MCF 10A (cell line): ENCODE results near the gene COG5. TPM values are rescaled to one million over a fixed set of nuclear protein-coding genes. Genes with fewer than 3 reads are reported as not detected.

ENCODE experiments used
- BruUV-seq: library from RNA; stranded (reverse); fragments of 400-500 nt; replicated peaks from 2 replicates; lab custom pipeline; 2021; lab: Mats Ljungman, UMichigan
- CTCF ChIA-PET: fragments of 300-600 bp; sonication (Branson Sonifier 250); formaldehyde crosslinking; extraction: SDS; loops from one replicate; lab custom pipeline; 2021; ENCODE audit warnings: antibody characterized with exemption, inconsistent platforms; lab: Yijun Ruan, JAX
- POLR2A ChIA-PET: fragments of 300-600, 350-650 bp; sonication (Branson Sonifier 250); formaldehyde crosslinking; extraction: SDS; loops from one replicate; lab custom pipeline; 2020; ENCODE audit warnings: antibody characterized with exemption, inconsistent platforms; lab: Yijun Ruan, JAX
- DNase-seq: peaks from one replicate; pipeline ENCODE4 v3.0.0-alpha.2; 2018; ENCODE audit not compliant: unreplicated experiment
- H3K27ac Mint-ChIP-seq: one replicate; pipeline ENCODE4 v1.8.0; 2022; ENCODE audit warnings: mild to moderate bottlenecking, low read depth, mixed read lengths; ENCODE audit not compliant: unreplicated experiment
- H3K27me3 Mint-ChIP-seq: one replicate; pipeline ENCODE4 v1.8.0; 2022; ENCODE audit warnings: mixed read lengths; ENCODE audit not compliant: insufficient read depth, unreplicated experiment
- H3K36me3 Mint-ChIP-seq: one replicate; pipeline ENCODE4 v1.8.0; 2022; ENCODE audit warnings: mild to moderate bottlenecking, moderate library complexity, mixed read lengths; ENCODE audit not compliant: insufficient read depth, unreplicated experiment
- H3K4me1 Mint-ChIP-seq: one replicate; pipeline ENCODE4 v1.8.0; 2022; ENCODE audit warnings: mixed read lengths; ENCODE audit not compliant: insufficient read depth, unreplicated experiment
- H3K4me3 Mint-ChIP-seq: one replicate; pipeline ENCODE4 v1.8.0; 2022; ENCODE audit warnings: mild to moderate bottlenecking, moderate library complexity, mixed read lengths; ENCODE audit not compliant: unreplicated experiment
- H3K9me3 Mint-ChIP-seq: one replicate; pipeline ENCODE4 v1.8.0; 2022; ENCODE audit warnings: mixed read lengths; ENCODE audit not compliant: unreplicated experiment
- intact Hi-C: fragments of 100-400 bp; cut with micrococcal nuclease; formaldehyde crosslinking; loops from 2 replicates; pipeline ENCODE4 v1.14.1; 2022
- total RNA-seq: library from RNA; stranded (reverse); gene quantifications from 2 replicates; pipeline ENCODE4 v1.2.3, GENCODE V29; 2022
- TF ChIP-seq, protein P1 (sequence below): fragments of 200-600 bp; IDR thresholded peaks from one replicate; pipeline ENCODE4 v1.8.0; 2022; ENCODE audit warnings: antibody characterized with exemption, mild to moderate bottlenecking; ENCODE audit not compliant: unreplicated experiment

The COG5 gene
- total RNA-seq, 1 experiment from 2014 or later, result 40.3 TPM

- no TSS peak for BruUV-seq
- peaks cover 4% of the 10 kb centered on the region for H3K4me1 Mint-ChIP-seq
- no peaks in the 10 kb centered on the region for H3K27me3 Mint-ChIP-seq
- TF ChIP-seq, protein P1, sequence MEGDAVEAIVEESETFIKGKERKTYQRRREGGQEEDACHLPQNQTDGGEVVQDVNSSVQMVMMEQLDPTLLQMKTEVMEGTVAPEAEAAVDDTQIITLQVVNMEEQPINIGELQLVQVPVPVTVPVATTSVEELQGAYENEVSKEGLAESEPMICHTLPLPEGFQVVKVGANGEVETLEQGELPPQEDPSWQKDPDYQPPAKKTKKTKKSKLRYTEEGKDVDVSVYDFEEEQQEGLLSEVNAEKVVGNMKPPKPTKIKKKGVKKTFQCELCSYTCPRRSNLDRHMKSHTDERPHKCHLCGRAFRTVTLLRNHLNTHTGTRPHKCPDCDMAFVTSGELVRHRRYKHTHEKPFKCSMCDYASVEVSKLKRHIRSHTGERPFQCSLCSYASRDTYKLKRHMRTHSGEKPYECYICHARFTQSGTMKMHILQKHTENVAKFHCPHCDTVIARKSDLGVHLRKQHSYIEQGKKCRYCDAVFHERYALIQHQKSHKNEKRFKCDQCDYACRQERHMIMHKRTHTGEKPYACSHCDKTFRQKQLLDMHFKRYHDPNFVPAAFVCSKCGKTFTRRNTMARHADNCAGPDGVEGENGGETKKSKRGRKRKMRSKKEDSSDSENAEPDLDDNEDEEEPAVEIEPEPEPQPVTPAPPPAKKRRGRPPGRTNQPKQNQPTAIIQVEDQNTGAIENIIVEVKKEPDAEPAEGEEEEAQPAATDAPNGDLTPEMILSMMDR, result no peak
- CTCF ChIA-PET, result interaction anchor here (0.6 kb wide), 1 partner anchor 286 kb away, joined by 3 read pairs; no protein-coding TSS in a partner anchor
- POLR2A ChIA-PET, result no interaction called here
- intact Hi-C loops, result loop anchor here (5.0 kb wide), 1 partner anchor 347 kb away; no protein-coding TSS in a partner anchor
- no peaks in the 10 kb centered on the region for H3K36me3 Mint-ChIP-seq
- no peaks in the 10 kb centered on the region for H3K9me3 Mint-ChIP-seq
- no peak overlapping the region for H3K4me3 Mint-ChIP-seq
- no peak for DNase-seq
- no peak overlapping the region for H3K27ac Mint-ChIP-seq
Measured at GRCh38 chr7:107499731-107500130, 64.0 kb downstream of the COG5 start.

GRCh38 chr7:107495516-107495915 lies 68.2 kb downstream of the COG5 start:
- no peak overlapping the region for H3K27ac Mint-ChIP-seq
- no peak overlapping the region for H3K4me3 Mint-ChIP-seq
- ChIA-PET POLR2A (interaction anchor here (1.1 to 1.2 kb wide), 2 partner anchors 18 to 69 kb away, joined by 4 read pairs; no protein-coding TSS in a partner anchor), CTCF (interaction anchor here (0.6 to 1.5 kb wide), 3 partner anchors 17 to 315 kb away, joined by 3 to 5 read pairs (median 4); no protein-coding TSS in a partner anchor)
- peaks cover 9% of the 10 kb centered on the region for H3K4me1 Mint-ChIP-seq
- DNase-seq, result no peak
- no peaks in the 10 kb centered on the region for H3K27me3 Mint-ChIP-seq
- TF ChIP-seq, protein P1, result no peak
- H3K36me3 Mint-ChIP-seq, result no peaks in the 10 kb centered on the region
- intact Hi-C loops, result no loop called here
- H3K9me3 Mint-ChIP-seq, result no peaks in the 10 kb centered on the region
- no TSS peak for BruUV-seq

GRCh38 chr7:107494884-107495283 lies 68.8 kb downstream of the COG5 start:
- CTCF ChIA-PET, result interaction anchor here (0.6 to 1.5 kb wide), 5 partner anchors 16 to 315 kb away, joined by 3 to 5 read pairs (median 3); no protein-coding TSS in a partner anchor
- TF ChIP-seq, protein P1, result no peak
- H3K27me3 Mint-ChIP-seq, result no peaks in the 10 kb centered on the region
- H3K4me1 Mint-ChIP-seq, result peaks cover 9% of the 10 kb centered on the region
- DNase-seq, result no peak
- H3K36me3 Mint-ChIP-seq, result no peaks in the 10 kb centered on the region
- POLR2A ChIA-PET, result interaction anchor here (0.6 to 1.2 kb wide), 2 partner anchors 19 to 70 kb away, joined by 3 to 4 read pairs; no protein-coding TSS in a partner anchor
- intact Hi-C loops, result no loop called here
- no peaks in the 10 kb centered on the region for H3K9me3 Mint-ChIP-seq
- H3K27ac Mint-ChIP-seq, result no peak overlapping the region
- no peak overlapping the region for H3K4me3 Mint-ChIP-seq
- no TSS peak for BruUV-seq

DNA sequence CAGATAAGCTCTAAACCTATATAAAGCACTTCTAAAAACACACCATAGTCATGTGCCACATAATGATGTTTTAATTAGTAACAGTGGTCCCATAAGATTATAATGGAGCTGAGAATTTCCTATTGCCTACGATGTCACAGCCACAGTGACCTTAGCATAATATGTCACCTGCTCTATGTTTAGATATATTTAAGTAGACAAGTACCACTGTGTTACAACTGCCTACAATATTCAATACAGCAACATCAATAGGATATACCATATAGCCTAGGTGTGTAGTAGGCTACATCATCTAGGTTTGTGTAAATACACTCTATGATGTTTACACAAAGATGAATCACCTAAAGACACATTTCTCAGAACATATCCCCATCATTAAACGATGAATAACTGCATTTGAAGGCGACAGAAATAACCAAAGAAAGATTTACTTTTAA lies 69.4 kb downstream of the COG5 start:
- BruUV-seq, result no TSS peak
- DNase-seq, result no peak
- no peak overlapping the region for H3K4me3 Mint-ChIP-seq
- ChIA-PET POLR2A (interaction anchor here (0.5 to 1.2 kb wide), 3 partner anchors 19 to 187 kb away, joined by 3 to 4 read pairs (median 4); no protein-coding TSS in a partner anchor), CTCF (interaction anchor here (0.6 to 1.2 kb wide), 3 partner anchors 15 to 249 kb away, joined by 3 to 5 read pairs (median 3); no protein-coding TSS in a partner anchor)
- H3K36me3 Mint-ChIP-seq, result no peaks in the 10 kb centered on the region
- intact Hi-C loops, result no loop called here
- TF ChIP-seq, protein P1, result no peak
- H3K27ac Mint-ChIP-seq, result no peak overlapping the region
- H3K9me3 Mint-ChIP-seq, result no peaks in the 10 kb centered on the region
- peaks cover 9% of the 10 kb centered on the region for H3K4me1 Mint-ChIP-seq
- H3K27me3 Mint-ChIP-seq, result no peaks in the 10 kb centered on the region
